GM19099 (cell line): ENCODE measurements around the gene CERK.

Experiments used
- POLR2A ChIP-seq: IDR thresholded peaks from 3 replicates; pipeline ENCODE4 v1.6.1; 2011; ENCODE audit warnings: low read depth; ENCODE audit not compliant: insufficient read length; ENCODE audit errors: extremely low read depth

Gene CERK

GRCh38 chr22:46770151-46770641 lies 32.1 kb upstream of the CERK start:
- TF ChIP-seq POLR2A = no peak

DNA sequence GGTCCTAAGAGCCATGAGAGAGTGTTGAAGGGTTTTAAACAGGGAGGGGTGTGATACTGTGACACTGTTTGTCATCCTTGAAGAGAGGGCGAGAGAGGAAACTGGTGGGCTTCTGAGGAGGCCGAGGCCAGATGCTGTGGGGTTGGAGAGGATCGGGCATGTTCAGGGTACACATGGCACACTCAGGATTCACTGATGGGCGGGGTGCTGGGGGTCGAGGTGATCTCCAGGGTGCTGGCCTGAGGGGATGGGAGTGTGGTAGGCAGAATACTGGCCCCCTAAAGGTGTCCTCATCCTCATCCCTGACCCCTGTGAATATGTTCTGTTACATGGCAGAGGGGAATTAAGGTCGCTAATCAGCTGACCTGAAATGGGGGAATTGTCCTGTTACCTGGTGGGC lies 31.7 kb upstream of the CERK start:
- TF ChIP-seq POLR2A = no peak

DNA sequence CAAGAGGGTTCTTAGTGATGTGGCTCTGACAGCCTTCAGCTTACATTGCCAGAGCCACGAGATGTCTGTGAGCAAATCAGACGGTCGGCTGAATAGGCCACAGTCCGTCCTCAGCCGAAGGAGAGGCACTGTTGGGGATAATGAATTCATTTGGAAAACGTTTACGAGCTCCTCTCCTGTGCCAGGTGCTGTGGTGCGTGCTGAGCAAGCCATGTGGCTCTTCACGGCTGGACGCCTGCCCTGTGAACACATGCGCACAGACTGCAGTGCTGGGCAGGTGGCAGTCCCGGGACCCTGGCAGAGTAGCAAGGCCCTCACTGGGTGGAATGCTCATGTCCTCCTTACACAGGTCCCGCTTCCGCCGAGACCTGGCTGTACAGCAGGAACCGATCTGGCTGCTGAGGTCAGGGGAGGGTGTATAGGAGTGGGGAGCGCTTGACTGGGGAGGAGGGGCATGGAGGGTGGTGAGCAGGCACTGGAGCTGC lies 31.2 kb upstream of the CERK start:
- no peak for TF ChIP-seq POLR2A

DNA sequence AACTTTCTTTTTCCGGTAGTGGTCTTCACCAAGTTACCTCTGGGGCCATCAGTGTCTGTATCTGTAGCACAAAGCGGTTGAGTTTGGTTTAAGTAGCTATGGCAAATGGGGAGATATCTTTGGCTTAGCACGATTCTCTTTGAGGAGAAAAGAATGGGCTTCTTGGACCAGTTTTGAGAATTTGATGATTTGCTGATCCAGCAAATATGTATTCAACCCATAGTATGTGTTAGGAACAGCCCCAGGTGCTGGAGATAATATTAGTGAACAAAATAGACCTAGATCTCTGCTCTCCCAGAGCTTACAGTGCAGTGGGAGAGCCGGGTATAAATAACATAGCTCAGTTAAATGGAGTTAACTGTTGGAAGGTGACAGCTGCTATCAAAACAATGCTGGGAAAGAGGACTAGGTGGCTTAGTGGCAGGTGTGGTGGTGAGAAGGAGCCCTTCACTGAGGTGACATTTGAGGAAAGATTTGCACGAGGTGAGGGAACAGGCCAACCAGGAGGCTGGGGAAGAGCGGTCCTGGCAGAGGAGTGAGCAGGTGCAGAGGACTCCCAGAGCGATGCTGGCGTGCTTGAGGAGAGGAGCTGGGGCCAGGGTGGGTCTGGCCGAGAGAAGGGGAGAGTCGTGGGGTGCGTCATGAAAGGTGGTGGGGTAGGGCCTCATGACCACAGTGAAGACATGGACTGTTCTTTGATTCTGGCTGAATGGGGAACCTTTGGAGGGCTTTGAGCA lies 29.4 kb upstream of the CERK start:
- no peak for TF ChIP-seq POLR2A

GRCh38 chr22:46766611-46767010 lies 28.6 kb upstream of the CERK start:
- TF ChIP-seq POLR2A = no peak

DNA sequence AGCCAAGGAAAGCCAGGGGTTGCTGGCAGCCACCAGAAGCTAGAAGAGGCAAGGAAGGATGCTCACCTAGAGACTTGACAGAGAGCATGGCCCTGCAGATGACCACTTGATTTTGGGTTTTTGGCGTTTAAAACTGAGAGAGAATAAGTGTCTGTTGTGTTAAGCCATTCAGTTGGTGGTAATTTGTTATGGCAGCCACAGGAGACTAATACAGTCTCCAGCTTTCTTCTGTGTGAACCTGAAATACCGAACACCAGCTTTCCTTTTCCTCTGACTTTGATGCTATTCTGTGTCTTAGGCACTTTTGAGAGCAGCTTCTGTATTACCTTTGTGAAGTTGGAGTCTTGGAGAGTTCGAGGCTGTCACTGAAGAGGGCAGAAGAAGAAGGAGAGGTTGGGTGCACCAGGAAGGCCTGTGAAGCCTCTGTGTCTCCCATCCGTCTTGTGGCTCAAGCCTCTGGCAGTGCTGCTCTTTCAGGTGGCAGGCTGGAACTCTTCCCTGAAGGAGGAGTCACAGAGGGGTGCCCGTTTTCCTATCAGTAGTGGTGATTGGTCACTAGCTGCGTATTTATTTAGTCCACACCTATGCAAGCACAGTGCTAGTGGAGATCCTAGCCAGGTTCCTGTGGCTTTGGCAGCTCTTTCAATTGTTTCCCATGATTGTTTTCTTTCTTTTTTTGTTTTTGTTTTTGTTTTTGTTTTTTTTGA lies 26.9 kb upstream of the CERK start:
- no peak for TF ChIP-seq POLR2A

DNA sequence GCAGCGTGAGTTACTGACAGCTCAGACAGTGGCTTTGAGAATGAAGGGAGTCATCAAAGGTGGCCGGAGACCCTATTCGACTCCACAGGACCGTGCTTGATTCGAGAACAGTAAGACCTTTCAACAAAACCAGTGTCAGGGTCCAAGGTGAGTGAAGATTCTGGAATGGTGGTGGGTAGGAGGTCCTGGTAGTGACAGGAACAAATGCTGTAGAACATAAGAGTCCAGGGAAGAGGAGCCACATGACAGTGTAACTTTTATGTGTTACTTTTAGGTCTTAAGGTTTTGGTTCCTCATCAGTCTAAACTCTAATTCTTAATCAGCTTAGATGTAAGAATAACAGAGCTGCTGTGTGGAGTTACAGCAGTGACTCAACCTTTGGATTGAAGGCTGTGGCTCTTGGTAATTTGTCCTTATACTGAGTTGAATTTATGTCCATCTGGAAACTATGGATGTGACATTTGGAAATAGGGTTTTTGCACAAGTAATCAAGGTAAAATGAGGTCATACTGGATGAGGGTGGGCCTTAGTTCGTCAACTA lies 26.2 kb upstream of the CERK start:
- TF ChIP-seq POLR2A = no peak

DNA sequence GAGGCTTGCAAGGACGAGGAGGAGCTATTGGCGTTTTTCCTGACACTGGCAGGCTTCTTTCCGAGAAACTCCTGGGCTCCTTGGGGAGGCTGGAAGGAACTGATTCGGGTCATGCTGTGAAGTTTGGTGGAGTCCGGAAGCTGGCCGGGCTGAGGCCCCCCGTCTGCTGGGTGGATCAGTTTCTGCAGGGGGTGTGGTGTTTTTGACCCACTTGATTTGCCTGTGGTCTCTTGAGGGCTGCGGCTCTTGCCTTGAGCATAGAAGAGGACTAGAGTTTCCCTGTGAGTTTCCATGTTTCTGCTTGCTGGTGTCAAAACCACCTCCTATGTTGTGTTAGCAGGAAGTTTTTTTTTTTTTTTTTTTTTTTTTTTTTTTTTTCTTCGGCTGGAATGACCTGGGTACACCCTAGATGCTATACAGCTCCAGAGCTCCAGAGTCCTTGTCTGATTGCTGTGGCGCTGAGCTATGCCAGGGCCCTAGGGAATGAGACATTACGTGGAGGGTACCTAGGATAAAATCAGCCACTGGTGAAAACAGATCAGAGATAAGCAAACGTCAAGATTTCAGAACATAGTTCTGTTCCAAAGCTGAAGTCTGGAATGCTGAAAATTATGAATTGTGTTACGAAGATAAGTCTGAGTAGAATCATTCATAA lies 25.1 kb upstream of the CERK start:
- no peak for TF ChIP-seq POLR2A

DNA sequence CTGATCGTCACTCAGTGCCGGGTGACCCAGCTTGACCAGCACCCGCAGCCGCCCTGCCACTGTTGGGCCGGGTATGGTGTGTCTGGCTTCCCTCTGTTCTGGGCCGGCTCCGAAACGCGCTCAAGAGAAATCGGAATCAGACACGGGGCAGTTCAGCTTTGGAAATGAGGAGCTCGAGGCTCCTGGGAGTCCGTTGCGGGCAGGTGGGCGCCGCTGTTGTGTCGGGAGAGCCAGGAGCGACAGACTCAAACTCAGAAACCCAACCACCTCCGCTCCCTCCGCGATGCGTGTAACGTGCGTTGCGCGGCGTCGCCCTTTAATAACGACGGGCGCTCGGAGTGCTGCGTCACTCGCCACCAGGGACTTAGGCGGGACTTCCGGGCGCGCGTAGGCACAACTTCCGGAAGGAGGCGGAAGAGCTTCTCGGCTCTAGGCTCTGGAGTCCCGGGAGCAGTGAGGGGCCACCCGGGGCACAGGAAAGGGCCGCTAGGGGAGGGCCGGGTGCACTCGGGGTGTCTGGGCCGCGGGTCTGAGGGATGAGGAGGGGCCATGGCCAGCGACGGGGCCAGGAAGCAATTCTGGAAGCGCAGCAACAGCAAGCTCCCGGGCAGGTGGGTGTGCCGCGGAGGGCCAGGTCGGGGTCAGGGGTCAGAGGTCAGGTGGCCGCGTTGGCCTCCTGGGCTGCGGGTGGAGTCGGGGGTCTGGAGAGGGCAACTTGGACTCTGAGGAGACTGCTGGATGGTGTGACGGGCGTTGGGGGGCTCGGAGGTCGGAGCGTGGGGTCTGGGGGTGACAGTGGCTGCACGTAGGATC lies 24.4 kb upstream of the CERK start, which contains the start of gene TBC1D22A:
Gene TBC1D22A (plus strand): TSS at position 413 of the 813 bp plus-strand sequence. CDS start 137 bp downstream, at position 550.
- TF ChIP-seq POLR2A = peak; percentile 98

- no peak for TF ChIP-seq POLR2A
These were observed 23.6 kb upstream of the CERK start for GRCh38 chr22:46761539-46762237.

GRCh38 chr22:46761017-46761416 lies 23.0 kb upstream of the CERK start:
- TF ChIP-seq POLR2A = no peak

DNA sequence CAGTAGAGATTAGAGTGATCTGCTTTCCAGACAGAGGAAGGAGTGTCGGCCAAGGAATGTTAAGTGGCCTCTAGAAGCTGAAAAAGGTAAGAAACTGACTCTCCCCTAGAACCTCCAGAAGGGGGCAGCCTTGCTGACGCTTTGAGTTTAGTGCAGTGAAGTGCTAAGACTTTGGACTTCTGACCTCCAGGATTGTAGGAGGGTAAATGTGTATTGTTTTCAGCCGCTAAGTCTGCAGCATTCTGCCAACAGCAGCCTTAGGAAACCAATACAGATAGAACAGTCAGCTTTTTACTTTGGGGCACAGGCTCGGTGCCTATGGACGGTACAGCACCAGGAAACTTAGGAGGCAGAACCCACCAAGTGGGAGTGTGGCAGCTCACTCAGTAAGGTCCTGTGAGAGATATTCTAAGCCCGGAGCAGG lies 20.8 kb upstream of the CERK start:
- no peak for TF ChIP-seq POLR2A

DNA sequence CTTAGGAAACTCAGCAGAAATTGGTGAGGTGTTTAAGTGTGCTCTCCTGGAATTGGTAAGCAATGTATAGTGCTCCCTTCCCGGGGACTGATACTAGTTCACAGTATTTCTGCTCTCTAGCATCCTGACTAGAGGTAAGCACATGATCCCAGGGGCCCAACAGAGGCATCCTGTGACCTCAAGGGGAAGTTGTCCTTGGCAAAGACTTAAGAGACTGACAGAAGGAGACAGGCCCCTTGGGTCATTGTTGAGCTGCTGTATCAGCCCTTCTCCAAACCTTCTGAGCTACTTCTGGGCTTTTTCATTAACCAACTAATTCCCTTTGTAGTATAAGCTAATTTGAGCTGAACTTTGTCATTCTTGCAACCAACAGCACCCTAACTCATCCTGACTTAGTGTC lies 20.1 kb upstream of the CERK start:
- TF ChIP-seq POLR2A = no peak

DNA sequence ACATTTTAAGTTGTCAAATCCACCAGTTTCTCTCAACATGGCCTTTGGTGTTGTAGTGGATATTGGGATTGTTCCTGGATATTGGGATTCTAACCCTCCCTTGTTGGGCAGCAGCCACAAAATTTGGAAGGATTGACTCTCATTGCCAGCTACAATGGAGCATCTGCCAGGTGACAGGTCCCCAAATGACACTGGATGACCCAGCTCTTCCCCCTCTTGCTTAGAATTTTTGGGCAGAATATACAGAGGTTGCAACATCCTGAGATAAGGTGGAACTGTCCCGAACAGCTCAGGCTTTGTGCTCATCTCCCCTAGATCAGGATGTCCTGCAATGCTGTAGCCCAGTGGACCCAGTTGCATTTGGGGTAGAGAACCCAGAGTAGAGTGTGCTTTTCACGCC lies 19.1 kb upstream of the CERK start:
- no peak for TF ChIP-seq POLR2A

GRCh38 chr22:46756097-46756496 lies 18.0 kb upstream of the CERK start:
- no peak for TF ChIP-seq POLR2A

- TF ChIP-seq POLR2A = no peak
These were observed 17.5 kb upstream of the CERK start for GRCh38 chr22:46755525-46755924.
